HG02852 (cell line): ENCODE results near the gene DYDC2.
A peak's percentile ranks its signal among the peaks of the same experiment; 100 is the strongest.
"Not testable (repeated sequence)": the region's sequence is repeated elsewhere in the genome, so short reads cannot be mapped to it uniquely, and the experiment has no call there.

ENCODE experiments used
- ATAC-seq: cut with Tn5 transposase; IDR thresholded peaks from one replicate; pipeline ENCODE4 v1.9.1; 2021; ENCODE audit warnings: mild to moderate bottlenecking, moderate library complexity; ENCODE audit not compliant: unreplicated experiment

The DYDC2 gene, protein sequence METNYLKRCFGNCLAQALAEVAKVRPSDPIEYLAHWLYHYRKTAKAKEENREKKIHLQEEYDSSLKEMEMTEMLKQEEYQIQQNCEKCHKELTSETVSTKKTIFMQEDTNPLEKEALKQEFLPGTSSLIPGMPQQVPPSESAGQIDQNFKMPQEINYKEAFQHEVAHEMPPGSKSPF

DNA sequence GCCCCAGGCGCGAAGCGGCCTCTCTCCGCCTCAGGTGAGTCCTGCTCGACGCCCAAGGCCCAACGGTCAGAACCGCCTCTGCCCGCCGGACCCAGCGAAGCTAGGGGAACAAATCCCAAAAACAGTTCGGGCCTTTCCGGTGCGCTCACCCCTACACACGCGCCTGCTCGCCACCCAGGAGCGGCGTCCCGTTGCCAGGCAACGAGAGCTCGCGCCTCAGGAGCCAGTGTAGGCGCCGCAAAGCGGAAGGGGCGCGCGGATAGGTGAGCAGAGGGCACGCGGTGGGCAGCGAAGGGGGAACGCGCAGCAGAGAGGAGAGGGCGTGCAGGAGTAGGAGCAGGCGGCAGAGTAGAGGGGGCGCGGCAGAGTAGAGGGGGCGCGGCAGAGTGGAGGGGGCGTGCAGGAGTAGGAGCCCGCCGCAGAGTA, at the start of gene DYDC2, which contains the start of gene DYDC1:
Gene DYDC2, plus strand, starts transcription at position 219 of the 426 bp plus-strand sequence. CDS start 5,663 bp downstream, outside the sequence.
Gene DYDC1, minus strand, starts transcription at position 193 of the 426 bp plus-strand sequence. CDS start 4,154 bp downstream, outside the sequence.
- ATAC-seq = peak; percentile 60

DNA sequence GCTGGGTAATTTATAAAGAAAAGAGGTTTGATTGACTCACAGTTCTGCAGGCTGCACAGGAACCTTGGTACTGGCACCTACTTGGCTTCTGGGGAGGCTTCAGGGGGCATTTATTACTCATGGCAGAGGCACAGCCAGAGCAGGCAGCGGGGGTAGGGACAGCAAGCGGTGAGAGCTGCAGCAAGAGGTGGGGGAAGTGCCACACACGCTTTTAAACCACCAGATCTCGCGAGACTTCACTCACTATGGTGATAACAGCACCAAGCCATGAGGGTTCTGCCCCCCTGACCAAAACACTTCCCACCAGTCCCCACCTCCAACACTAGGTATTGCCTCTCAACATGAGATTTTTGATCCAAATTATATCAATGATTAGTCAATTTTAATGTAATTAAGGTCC, 43.1 kb upstream of the DYDC2 start:
- no peak for ATAC-seq

DNA sequence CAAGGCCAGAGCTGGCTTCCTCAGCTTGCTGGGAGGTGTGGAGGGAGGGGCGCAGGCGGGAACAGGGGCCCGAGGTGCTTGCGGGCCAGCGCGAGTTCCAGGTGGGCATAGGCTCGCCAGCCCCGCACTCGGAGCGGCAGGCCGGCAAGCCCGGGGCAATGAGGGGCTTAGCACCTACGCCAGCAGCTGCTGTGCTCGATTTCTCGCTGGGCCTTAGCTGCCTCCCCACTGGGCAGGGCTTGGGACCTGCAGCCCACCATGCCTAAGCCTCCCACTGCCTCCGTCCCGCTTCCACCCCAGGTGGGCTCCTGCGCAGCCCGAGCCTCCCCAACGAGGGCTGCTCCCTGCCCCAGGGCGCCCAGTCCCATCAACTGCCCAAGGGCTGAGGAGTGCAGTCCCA, 41.2 kb upstream of the DYDC2 start:
- no peak for ATAC-seq

DNA sequence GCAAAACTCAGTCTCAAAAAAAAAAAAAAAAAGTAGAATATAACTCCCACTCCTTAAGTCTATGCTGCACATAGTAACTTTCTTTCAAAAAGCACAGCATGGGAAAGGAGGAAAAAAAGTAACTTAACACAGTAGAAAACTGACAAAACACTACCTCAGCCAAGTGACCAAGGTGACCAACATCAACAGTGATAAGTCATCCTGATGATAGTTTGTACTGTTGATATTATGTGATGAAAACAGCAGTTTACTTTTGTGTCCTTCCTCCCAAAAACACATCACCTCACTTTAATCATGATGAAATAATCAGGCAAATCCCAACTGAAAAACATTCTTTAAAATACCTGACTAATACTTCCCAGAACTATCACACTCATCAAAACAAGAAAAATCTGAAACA, 37.8 kb upstream of the DYDC2 start:
- no peak for ATAC-seq

DNA sequence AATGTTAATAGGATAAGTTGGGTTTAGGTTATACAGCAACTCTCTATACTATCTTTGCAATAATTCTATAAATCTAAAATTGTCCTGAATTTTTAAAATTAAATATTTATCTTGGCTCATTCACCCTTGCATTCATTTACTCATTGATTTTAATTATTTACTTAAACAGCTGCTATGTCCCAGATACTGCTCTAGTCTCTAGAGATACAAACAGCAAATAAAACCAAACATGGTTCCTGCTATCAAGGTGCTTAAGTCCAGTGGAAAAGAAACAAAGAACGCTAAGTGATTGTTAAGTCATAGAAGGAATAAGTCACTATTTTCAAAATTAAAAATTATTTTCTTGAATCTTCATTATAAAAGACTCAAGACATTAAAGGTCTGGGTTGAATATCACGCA, 37.3 kb upstream of the DYDC2 start:
- ATAC-seq = no peak

DNA sequence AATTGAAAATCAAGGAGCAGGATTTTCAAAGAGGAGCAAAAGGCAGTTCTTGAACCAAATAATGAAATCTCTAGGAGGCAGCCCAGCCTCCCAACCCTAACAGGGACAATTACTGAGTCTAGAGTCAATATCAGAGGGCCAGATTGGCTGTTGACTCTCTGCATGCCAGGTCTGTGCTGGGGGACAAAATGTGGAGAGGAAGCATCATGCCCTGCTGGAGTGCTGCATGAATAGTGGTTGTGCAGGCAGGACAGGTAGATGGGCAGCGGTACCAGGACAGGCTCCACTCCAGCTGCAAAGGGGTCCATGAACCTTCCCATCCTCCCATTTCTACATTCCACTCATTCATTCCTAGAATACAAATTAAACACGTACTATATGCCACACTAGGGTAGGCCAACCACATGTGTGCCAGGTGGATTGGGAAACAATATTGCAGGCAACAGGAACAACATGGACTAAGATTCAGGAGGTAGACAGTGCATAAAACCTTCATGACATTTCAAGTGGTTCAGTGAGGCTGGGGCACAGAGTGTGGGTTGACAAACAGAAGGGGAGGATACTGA, 36.8 kb upstream of the DYDC2 start:
- no peak for ATAC-seq

DNA sequence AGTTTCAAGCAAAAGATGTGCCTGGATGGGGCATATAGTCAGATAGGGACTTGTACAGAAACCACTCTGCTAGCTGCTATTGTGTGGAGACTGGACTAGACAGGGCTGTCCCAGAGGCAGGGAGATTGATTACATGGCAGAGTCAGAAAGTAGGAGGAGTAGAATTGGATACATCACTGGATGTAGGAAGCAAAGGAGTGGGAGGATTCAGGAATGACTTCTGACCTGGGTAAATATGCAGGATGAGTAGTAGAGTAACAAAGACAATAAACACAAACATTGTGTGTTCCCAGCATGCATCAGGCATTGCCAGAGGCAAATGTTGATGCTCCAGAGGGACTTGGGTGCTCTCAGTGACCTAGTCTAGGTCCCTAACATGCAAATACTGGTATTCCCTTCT, 36.2 kb upstream of the DYDC2 start:
- ATAC-seq = no peak

DNA sequence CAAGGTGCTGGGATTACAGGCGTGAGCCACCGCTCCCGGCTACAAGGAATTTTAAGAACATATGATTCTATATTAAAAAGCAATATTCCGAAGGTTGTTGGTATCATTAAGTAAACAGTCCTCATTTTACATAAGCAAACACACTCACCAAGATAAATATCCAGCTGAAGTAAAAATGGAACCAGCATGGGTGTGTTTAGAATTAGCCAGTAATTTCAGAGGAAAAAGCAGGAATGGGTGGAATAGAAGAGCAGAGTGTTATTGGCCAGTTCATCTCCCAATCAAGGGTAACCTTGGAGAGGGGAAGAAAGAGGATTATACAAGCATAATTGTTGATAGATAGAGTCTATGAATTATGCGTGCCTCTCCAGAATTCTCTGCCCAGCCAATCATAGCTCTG, 35.4 kb upstream of the DYDC2 start:
- ATAC-seq = no peak

DNA sequence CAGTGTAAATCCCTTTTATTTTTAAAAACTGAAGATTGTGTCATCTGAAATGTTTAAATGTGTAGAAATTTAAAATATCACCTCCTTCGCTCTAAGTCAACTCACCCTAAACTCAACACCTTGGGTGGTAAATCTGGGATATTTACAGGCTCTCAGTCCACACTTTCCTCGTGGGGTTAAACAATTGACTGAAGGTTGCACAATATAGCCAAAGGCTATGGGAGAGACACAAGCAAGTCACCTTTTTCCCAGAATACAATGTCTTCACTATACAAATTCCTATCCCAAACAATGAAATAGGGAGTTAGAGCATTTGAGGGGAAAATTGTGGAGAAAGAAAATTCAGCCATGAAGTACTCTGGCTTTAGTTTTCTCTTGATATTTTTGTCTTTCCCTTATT, 34.4 kb upstream of the DYDC2 start:
- no peak for ATAC-seq

DNA sequence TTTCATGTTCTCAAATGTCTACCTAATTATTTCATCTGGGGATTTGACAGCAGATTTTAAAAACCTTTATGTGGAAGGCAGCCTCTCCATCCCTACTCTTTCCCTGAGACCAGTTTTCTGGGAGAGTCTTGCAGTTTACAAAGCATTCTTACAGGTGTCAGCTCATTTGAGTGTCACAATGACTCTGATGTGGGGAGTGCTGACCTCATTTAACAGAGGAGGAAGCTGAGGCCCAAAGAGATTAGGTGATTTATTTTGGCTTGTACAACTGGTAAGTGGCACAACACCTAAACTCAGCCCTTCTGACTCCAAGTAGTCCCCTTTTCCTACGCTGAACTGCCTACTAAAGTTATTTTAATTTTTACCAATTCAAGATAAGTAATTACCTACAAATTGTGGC, 33.9 kb upstream of the DYDC2 start:
- no peak for ATAC-seq

DNA sequence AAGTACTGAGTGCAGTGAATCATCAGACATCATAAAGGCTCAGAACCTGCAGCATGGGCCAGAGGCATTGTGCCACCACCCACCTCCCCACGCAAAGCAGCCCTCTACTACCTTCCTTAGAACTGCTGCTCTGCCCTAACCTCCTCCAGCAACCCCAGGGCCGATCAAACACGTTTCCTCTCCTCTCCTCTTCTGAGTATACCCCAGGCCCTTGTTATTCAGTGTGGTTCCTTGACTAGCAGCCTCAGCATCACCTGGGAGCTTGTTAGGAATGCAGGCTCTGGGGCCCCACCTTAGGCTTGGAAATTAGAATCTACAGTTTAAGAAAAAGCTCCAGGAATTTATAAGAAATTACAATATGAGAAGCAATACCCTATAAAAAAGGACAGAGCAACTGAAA, 33.3 kb upstream of the DYDC2 start:
- no peak for ATAC-seq

DNA sequence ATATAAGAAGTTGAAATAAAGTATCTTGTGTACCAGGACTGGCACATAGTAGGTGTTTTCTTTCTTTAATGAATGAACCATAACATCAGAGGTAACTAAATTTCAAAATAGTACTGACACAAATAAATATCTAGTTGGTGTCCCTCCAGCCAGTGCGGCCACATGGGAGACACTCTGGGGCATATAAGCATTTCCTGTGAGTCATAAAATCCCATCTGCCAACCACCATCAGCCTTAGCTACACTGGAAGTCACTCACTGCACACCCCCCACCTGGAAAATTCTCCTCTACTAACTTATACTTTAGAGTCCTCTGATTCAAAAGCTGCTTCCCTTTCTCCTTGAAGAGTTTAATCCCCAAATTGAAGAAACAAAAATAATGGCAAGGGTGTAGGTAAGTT, 32.5 kb upstream of the DYDC2 start:
- ATAC-seq = no peak

DNA sequence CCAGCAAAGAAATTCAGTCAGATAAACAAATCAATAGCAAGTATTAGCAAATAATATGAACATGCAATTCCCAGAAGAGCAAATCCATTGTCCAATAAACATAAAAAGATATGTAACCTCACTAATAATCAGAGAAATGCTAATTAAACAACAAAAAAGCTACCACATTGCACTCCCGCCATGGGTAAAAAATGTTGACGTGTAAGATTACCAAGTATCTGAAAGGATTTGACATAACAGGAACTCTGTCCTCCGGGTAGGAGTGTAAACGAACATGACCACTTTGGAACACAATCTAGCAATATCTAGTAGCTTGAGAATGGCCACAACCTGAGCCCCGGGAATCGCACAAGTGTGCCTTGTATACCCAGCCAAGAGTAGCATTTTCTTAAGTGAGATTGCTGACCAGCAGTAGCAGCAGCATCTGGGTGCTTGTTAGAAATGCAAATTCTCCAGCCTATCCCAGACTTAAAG, 31.7 kb upstream of the DYDC2 start:
- no peak for ATAC-seq

DNA sequence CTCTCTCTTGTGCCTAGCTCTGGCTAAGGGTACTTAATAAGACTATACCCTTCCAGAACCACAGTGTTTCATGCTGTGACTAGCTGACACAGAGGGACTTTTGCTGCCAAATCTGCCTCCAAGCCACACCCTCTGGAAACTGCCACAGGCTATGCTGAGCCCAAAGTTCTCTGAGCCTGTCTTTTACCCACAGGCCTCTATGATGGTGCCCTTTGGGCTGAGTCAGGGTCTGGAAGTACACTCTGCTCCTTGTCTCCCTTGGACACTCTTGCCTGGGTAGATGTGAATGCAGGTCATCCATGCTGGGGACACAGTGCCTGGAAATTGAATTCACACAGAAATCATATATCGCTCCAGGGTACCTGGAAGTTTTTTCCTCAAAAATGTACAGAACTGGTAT, 22.6 kb upstream of the DYDC2 start:
- ATAC-seq = no peak

DNA sequence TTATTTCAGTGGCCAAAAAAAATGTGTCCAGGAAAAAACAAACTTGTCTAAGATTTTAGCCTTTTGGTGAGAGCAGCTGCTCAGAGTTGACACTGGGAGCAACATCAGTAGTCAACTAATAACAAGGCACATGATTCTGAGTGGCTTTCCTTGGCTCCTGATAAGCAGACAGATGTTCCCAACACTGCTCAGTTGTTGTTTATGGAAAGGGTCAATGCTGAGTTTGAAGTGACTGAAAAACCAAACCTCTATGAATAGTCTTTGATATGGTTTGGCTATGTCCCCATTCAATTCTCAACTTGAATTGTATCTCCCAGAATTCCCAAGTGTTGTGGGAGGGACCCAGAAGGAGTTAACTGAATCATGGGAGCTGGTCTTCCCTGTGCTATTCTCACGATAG, 12.3 kb upstream of the DYDC2 start:
- no peak for ATAC-seq

DNA sequence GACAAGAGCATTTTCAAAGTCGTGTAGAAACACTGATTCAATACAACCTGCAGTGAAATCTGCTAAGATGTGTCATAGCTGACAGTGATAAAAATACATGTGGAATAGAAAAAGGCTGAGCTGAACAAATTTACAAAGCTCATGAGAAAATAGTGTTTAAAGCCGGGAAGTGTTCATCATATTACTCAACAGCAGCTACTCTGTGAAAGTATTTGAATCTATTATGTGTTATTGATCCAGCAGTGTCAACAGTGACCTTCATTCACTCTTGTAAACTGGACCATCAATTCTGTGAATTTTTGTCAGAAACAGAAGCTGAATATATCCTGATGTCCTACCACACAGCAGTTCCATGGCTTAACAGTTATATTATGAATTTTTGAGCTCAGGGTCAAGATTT, 11.7 kb upstream of the DYDC2 start:
- ATAC-seq = no peak

DNA sequence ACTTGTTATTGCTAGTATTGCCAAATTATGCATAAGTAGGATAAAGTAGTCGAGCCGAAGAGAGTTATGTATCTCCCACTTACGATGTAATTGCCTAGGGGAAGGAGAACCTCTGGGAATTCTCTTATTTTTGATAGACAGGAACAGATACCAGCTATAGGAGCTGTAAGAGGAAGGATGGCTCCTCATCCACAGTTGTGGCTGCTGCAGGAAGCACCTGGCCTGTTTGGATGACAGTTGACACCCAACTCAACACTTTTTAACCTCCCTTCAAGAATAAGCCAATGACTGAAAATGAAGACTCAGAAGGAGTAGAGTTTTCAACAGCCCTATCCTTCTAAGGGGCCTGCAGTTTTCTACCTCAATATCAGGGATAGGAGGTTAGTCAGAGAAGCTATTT, 6.3 kb upstream of the DYDC2 start:
- ATAC-seq = no peak

DNA sequence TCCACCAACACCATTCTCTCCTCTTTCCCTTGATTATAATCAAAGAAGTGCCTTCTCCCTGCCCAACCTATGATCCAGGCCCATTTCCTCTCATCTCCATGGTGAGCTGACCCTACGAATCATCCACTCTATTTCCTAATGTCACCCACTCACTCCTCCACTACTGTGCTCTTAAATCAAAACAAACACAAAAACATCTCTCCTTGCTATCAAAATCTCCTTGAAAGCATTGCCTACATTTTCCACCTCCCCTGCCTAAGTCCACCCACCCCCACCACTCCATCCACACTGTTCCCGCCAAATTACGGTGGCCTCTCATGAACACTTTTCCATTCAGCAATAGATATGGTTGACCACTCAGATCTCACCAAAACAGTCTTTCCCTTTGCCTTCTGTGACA, 5.4 kb upstream of the DYDC2 start:
- ATAC-seq = no peak

DNA sequence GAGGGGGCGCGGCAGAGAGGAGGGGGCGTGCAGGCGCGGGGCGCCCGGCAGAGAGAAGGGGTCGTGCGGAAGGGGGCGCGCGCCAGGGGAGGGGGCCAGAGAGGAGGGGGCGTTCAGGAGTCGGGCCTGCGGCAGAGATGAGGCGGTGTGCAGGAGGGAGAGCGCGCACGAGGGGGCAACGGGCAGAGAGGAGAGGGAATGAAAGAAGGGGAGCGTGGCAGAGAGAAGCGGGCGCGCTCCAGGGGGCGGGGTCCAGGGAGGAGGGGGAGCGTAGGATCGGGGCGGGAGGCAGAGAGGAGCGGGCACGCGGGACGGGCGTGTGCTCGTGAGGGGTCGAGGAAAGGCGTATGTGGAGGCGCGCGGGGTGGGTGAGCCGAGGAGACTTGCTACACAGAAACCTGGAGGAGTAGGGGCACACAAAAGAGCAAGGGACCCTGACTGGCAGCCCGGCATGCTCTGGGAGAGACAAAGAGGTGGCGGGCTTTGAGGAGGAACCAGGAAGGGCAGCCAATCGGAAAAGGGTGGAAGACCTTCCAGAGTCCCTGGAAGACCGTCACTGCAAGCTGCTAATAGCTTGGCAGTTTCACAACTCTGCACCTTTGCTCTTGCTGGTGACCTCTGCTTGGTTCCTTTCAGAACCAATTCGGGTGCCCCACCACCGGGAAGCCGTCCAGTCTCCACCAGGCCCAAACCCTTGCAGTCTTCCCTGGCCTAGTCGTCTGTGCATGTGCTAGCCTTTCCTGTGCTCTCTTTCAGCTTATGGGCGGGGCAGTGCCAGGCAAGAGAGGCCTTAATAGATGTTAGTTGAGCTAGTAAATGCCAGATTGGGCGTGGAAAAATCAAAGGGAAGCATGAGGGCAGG, 639 bp downstream of the DYDC2 start:
- ATAC-seq = no peak

DNA sequence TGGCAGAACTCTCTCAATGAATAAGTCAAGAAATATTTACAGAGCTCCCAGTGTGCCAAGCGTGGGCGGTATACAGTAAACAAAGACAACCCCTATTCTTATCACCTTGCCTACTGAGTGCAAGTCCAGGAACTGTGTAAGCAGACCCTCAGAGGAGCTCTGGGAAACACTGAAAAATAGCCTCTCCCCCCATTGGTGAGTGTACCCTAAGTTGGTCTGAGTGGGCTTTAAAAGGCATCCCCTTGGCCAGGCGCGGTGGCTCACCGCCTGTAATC, 1.2 kb downstream of the DYDC2 start:
- ATAC-seq = no peak

DNA sequence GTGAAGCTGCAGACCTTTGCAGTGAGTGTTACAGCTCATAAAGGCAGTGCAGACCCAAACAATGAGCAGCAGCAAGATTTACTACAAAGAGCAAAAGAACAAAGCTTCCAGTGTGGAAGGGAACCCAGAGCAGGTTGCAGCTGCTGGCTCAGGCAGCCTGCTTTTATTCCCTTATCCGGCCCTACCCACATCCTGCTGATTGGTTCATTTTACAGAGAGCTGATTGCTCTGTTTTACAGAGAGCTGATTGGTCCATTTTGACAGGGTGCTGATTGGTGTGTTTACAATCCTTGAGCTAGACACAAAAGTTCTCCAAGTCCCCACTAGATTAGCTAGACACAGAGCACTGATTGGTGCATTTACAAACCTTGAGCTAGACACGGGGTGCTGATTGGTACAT, 2.3 kb downstream of the DYDC2 start:
- not testable (repeated sequence) for ATAC-seq

DNA sequence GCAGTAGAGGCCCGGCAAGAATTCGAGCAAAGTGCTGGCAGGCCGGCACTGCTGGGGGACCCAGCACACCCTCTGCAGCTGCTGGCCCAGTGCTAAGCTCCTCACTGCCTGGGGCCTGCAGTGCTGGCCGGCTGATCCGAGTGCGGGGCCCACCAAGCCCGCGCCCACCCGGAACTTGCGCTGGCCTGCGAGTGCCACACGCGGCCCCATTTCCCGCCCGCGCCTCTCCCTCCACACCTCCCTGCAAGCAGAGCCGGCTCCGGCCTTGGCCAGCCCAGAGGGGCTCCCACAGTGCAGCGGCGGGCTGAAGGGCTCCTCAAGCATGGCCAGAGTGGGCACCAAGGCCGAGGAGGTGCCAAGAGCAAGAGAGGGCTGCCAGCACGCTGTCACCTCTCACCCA, 3.1 kb downstream of the DYDC2 start:
- no peak for ATAC-seq
